HepG2 (cell line): ENCODE measurements around the gene MED20. TPM values are rescaled to one million over a fixed set of nuclear protein-coding genes. Genes with fewer than 3 reads are reported as not detected.

Source experiments
- ATAC-seq: fragments of 200-7000 bp; cut with Tn5 transposase; 3 replicates; pipeline ENCODE4 v1.9.1; 2020; ENCODE audit warnings: mild to moderate bottlenecking, moderate library complexity
- BruUV-seq: library from RNA; stranded (reverse); fragments of 400-500 nt; replicated peaks from 2 replicates; lab custom pipeline; 2021; lab: Mats Ljungman, UMichigan
- CTCF ChIA-PET: fragments of 300-600 bp; formaldehyde crosslinking; extraction: SDS; loops from one replicate; lab custom pipeline; 2021; ENCODE audit warnings: low total read pairs, inconsistent platforms, low intra/inter-chr PET ratio; lab: Yijun Ruan, JAX
- POLR2A ChIA-PET: fragments of 350-600 bp; sonication (Branson Sonifier 250); formaldehyde crosslinking; loops from one replicate; lab custom pipeline; 2020; ENCODE audit warnings: antibody characterized with exemption, inconsistent platforms; lab: Yijun Ruan, JAX
- DNase-seq: peaks from one replicate; pipeline ENCODE4 v3.0.0-alpha.2; 2015; ENCODE audit warnings: low spot score
- FAIRE-seq: peaks from 3 replicates; lab custom pipeline; 2011; peaks lifted over from hg19 to GRCh38; lab: Jason Lieb, UNC
- H2AFZ ChIP-seq: one replicate; pipeline ENCODE4 v1.6.1; 2011; ENCODE audit warnings: low read length, inconsistent platforms
- H3K27ac ChIP-seq: fragments of 300-600 bp; 3 replicates; pipeline ENCODE4 v1.8.0; 2011; ENCODE audit warnings: mixed run types, mild to moderate bottlenecking, mixed read lengths, low read length, inconsistent platforms; ENCODE audit not compliant: insufficient read depth; ENCODE audit errors: extremely low read length
- H3K27me3 ChIP-seq, 2 experiments: fragments of 200-600 bp in 1 of 2; 2 replicates in 1 of 2; 3 replicates in 1 of 2; pipeline versions ENCODE4 v1.6.0 to v1.8.0; 2011; ENCODE audit warnings: low read length in 2 of 2, mild to moderate bottlenecking in 2 of 2, moderate library complexity in 2 of 2, inconsistent platforms in 1 of 2; ENCODE audit not compliant: insufficient read depth in 2 of 2, control insufficient read depth in 1 of 2
- H3K36me3 ChIP-seq, 2 experiments: fragments of 200-600 bp in 1 of 2; replicated peaks in 1 of 2; 2 replicates in 1 of 2; 3 replicates in 1 of 2; pipeline versions ENCODE4 v1.5.1 to v1.8.0; 2011; ENCODE audit warnings: low read length in 2 of 2, inconsistent platforms in 1 of 2; ENCODE audit not compliant: insufficient read depth in 2 of 2, control insufficient read depth in 1 of 2
- H3K4me1 ChIP-seq: 2 replicates; pipeline ENCODE4 v1.5.1; 2012; ENCODE audit warnings: low read length, inconsistent platforms; ENCODE audit not compliant: insufficient read depth
- H3K4me2 ChIP-seq: 2 replicates; pipeline ENCODE4 v1.6.0; 2011; ENCODE audit warnings: low read depth, low read length, inconsistent platforms
- H3K4me3 ChIP-seq, 3 experiments: fragments of 200-600 bp in 1 of 3; sonication (generic), shearing (Covaris generic) in 1 of 3; replicated peaks in 1 of 3; 2 replicates each; pipeline ENCODE4 v1.5.1; 2011 to 2016; ENCODE audit warnings: low read length in 3 of 3, inconsistent platforms in 2 of 3, low read depth in 2 of 3, mild to moderate bottlenecking in 2 of 3, control low read depth in 1 of 3, mixed read lengths in 1 of 3; ENCODE audit not compliant: insufficient read depth in 1 of 3
- H3K79me2 ChIP-seq: one replicate; pipeline ENCODE4 v1.6.1; 2011; ENCODE audit warnings: low read length, inconsistent platforms; ENCODE audit not compliant: insufficient read depth
- H3K9ac ChIP-seq: 2 replicates; pipeline ENCODE4 v1.6.0; 2011; ENCODE audit warnings: mild to moderate bottlenecking, low read depth, low read length, inconsistent platforms; ENCODE audit not compliant: insufficient read depth
- H3K9me3 ChIP-seq: 2 replicates; pipeline ENCODE4 v1.5.1; 2012; ENCODE audit warnings: mild to moderate bottlenecking, low read length
- H4K20me1 ChIP-seq: 2 replicates; pipeline ENCODE4 v1.6.0; 2011; ENCODE audit warnings: inconsistent platforms, mild to moderate bottlenecking, low read length, moderate library complexity; ENCODE audit not compliant: insufficient read depth
- ARID4A ChIP-seq: sonication (generic); formaldehyde crosslinking; IDR thresholded peaks from 2 replicates; pipeline ENCODE4 v1.5.0; 2020; ENCODE audit warnings: mild to moderate bottlenecking, missing genetic modification reagents, borderline replicate concordance
- ATF4 ChIP-seq, 2 experiments: fragments of 450-650 bp in 1 of 2; sonication (generic) in 1 of 2; formaldehyde crosslinking; IDR thresholded peaks; 2 replicates each; pipeline versions ENCODE4 v1.5.0 to v1.8.0; 2020 to 2022; ENCODE audit warnings: mild to moderate bottlenecking in 1 of 2, missing genetic modification reagents in 1 of 2
- HDAC2 ChIP-seq: sonication (generic); formaldehyde crosslinking; IDR thresholded peaks from 2 replicates; pipeline ENCODE4 v1.4.0; 2020; ENCODE audit warnings: missing genetic modification reagents
- JUNB ChIP-seq: sonication (generic); formaldehyde crosslinking; IDR thresholded peaks from 2 replicates; pipeline ENCODE4 v1.8.0; 2022; ENCODE audit warnings: missing genetic modification reagents, mild to moderate bottlenecking, borderline replicate concordance
- KDM5A ChIP-seq: fragments of 200-600 bp; sonication (generic); IDR thresholded peaks from 2 replicates; pipeline ENCODE4 v1.7.0; 2018; ENCODE audit warnings: antibody characterized with exemption, mild to moderate bottlenecking, low read length, borderline replicate concordance
- MAX ChIP-seq: IDR thresholded peaks from 2 replicates; pipeline ENCODE4 v1.6.1; 2012; ENCODE audit warnings: inconsistent platforms
- MTF2 ChIP-seq: sonication (generic); formaldehyde crosslinking; IDR thresholded peaks from 2 replicates; pipeline ENCODE4 v1.5.0; 2020; ENCODE audit warnings: missing genetic modification reagents, borderline replicate concordance
- TCF7 ChIP-seq: sonication (generic); IDR thresholded peaks from 2 replicates; pipeline ENCODE4 v1.6.1; 2016; ENCODE audit warnings: antibody characterized with exemption, low read depth
- TFDP2 ChIP-seq: sonication (generic); formaldehyde crosslinking; IDR thresholded peaks from 2 replicates; pipeline ENCODE4 v1.4.0; 2020; ENCODE audit warnings: missing genetic modification reagents
- YEATS4 ChIP-seq: sonication (generic); formaldehyde crosslinking; IDR thresholded peaks from 2 replicates; pipeline ENCODE4 v1.4.0; 2020; ENCODE audit warnings: missing genetic modification reagents, borderline replicate concordance
- ZBTB1 ChIP-seq: sonication (generic); formaldehyde crosslinking; IDR thresholded peaks from 2 replicates; pipeline ENCODE4 v1.4.0; 2020; ENCODE audit warnings: missing genetic modification reagents, borderline replicate concordance
- ZNF550 ChIP-seq: sonication (generic); formaldehyde crosslinking; IDR thresholded peaks from 2 replicates; pipeline ENCODE4 v1.4.0; 2020; ENCODE audit warnings: mild to moderate bottlenecking, missing genetic modification reagents, borderline replicate concordance
- ZNF580 ChIP-seq: IDR thresholded peaks from 2 replicates; pipeline ENCODE4 v1.6.1; 2016; ENCODE audit warnings: low read depth, borderline replicate concordance
- ZNF703 ChIP-seq: sonication (generic); formaldehyde crosslinking; IDR thresholded peaks from 2 replicates; pipeline ENCODE4 v1.5.1; 2020; ENCODE audit warnings: missing genetic modification reagents, mild to moderate bottlenecking, moderate library complexity, borderline replicate concordance
- WGBS: methylation state at CpG from one replicate; pipeline ENCODE4 v1.1.6; 2017; ENCODE audit warnings: low lambda C conversion rate; 5-methylcytosine and 5-hydroxymethylcytosine counted together
- in situ Hi-C: cut with HindIII; loops from 2 replicates; pipeline ENCODE4 v1.10.0; 2017; ENCODE audit warnings: low pct_unique_long_range_greater_than_20kb; ENCODE audit not compliant: extremely low pct_ligation_motif_present
- intact Hi-C: fragments of 100-400 bp; cut with micrococcal nuclease; formaldehyde crosslinking; loops from one replicate; pipeline ENCODE4 v1.10.0; 2022; ENCODE audit not compliant: unreplicated experiment
- polyA plus RNA-seq, 8 experiments: library from polyadenylated mRNA; depleted of rRNA in 3 of 8; stranded (reverse) in 7 of 8; unstranded in 1 of 8; fragments of >200 nt; fragmentation: Illumina TruSeq in 4 of 8; extraction: Trizol in 4 of 8; gene quantifications; 2 replicates each; pipeline versions ENCODE4 v1.2.1 to v1.2.3, GENCODE V29; 2011 to 2016; ENCODE audit warnings: low read depth in 4 of 8, missing spikeins in 1 of 8, mixed read lengths in 1 of 8; ENCODE audit not compliant: insufficient read depth in 1 of 8
- total RNA-seq, 5 experiments: library from RNA; depleted of rRNA; stranded (reverse); fragments of >200 nt; fragmentation: Illumina TruSeq; extraction: Trizol; gene quantifications; 2 replicates each; pipeline ENCODE4 v1.2.3, GENCODE V29; 2016; ENCODE audit warnings: low read depth in 1 of 5

MED20 gene
- total and polyA plus RNA-seq, 2 of the 13 experiments (the other 11 are each of a cell fraction or from before 2014, with no cell fraction given): 28.1 to 41.1 TPM

GRCh38 chr6:41894366-41895299, 26.3 kb downstream of the MED20 start:
- no peaks in the 10 kb centered on the region for H3K9me3 ChIP-seq
- BruUV-seq: no TSS peak
- intact Hi-C loops (loop anchor here (1.0 kb wide), 1 partner anchor 26 kb away; no protein-coding TSS in a partner anchor), in situ Hi-C loops (no loop called here)
- WGBS: 5% methylated on average over 51 of the region's 56 CpGs
- peak overlapping the region; percentile 100 for H3K4me2 ChIP-seq
- peak overlapping the region; percentile 67 for H3K9ac ChIP-seq
- FAIRE-seq (no peak), ATAC-seq (peak; percentile 70), DNase-seq (no peak)
- no peaks in the 10 kb centered on the region for H4K20me1 ChIP-seq
- no peaks in the 10 kb centered on the region; a peak in 1 of 5 replicates for H3K27me3 ChIP-seq
- no peaks in the 10 kb centered on the region for H3K79me2 ChIP-seq
- H2AFZ ChIP-seq: no peak overlapping the region
- ChIA-PET CTCF (no interaction called here), POLR2A (interaction anchor here (0.6 to 3.1 kb wide), 8 partner anchors 17 to 852 kb away, joined by 3 to 30 read pairs (median 4); partner anchors contain the start of genes BYSL, CCND3, MED20 and TAF8)
- peaks cover 30% of the 10 kb centered on the region for H3K4me1 ChIP-seq
- H3K4me3 ChIP-seq: peak overlapping the region; percentile 79 to 81 (median 79)
- peaks cover 0 to under 1% of the 10 kb centered on the region in 2 experiments; a peak in 1 of 5 replicates for H3K36me3 ChIP-seq
- H3K27ac ChIP-seq: no peak overlapping the region
- TF ChIP-seq ZBTB1 (no peak), MTF2 (0 out of 2 replicates have a peak, but pooled peaks have one; percentile 31), YEATS4 (CRISPR knock-in tag) (0 out of 2 replicates have a peak, but pooled peaks have one; percentile 14), JUNB (CRISPR knock-in tag) (peak; percentile 45; the same call in 1 of the 2 replicates), KDM5A (0 out of 2 replicates have a peak, but pooled peaks have one; percentile 55), ZNF703 (CRISPR knock-in tag) (no peak), MAX (no peak), HDAC2 (CRISPR knock-in tag) (0 out of 2 replicates have a peak, but pooled peaks have one; percentile 21), TCF7 (no peak), ZNF580 (CRISPR knock-in tag) (0 out of 2 replicates have a peak, but pooled peaks have one; percentile 18), ATF4 (CRISPR knock-in tag; IDR thresholded peaks at IDR 0.05) (0 out of 4 replicates have a peak, but pooled peaks of 1 of the 2 experiments have one; percentile 24), TFDP2 (CRISPR knock-in tag) (peak; percentile 0; the same call in 1 of the 2 replicates), ARID4A (CRISPR knock-in tag) (0 out of 2 replicates have a peak, but pooled peaks have one; percentile 11), ZNF550 (CRISPR knock-in tag) (0 out of 2 replicates have a peak, but pooled peaks have one; percentile 41)
